NB4 (cell line): ENCODE data around the gene ELF1.

ENCODE experiments used
- CTCF ChIP-seq: IDR thresholded peaks from one replicate; pipeline ENCODE4 v1.5.1; 2012; ENCODE audit warnings: low read depth, low read length
- MAX ChIP-seq: IDR thresholded peaks from 2 replicates; pipeline ENCODE4 v1.6.1; 2011; ENCODE audit warnings: low read depth, low read length
- MYC ChIP-seq: IDR thresholded peaks from 2 replicates; pipeline ENCODE4 v1.6.1; 2011; ENCODE audit warnings: low read depth, low read length
- POLR2A ChIP-seq: IDR thresholded peaks from 2 replicates; pipeline ENCODE4 v1.6.1; 2011; ENCODE audit warnings: mild to moderate bottlenecking; ENCODE audit not compliant: insufficient read length; ENCODE audit errors: extremely low read depth

GRCh38 chr13:40923867-40924266 lies 95.2 kb downstream of the ELF1 start:
- TF ChIP-seq POLR2A (no peak), CTCF (no peak), MAX (no peak), MYC (no peak)
